Measurements from ENCODE around the gene CDH4. TPM values are rescaled to one million over a fixed set of nuclear protein-coding genes. Genes with fewer than 3 reads are reported as not detected.

Gene CDH4
- total RNA-seq, 4 donors from 2014 or later, result 0.13 to 0.38 (median 0.21) TPM; not detected in 1

DNA sequence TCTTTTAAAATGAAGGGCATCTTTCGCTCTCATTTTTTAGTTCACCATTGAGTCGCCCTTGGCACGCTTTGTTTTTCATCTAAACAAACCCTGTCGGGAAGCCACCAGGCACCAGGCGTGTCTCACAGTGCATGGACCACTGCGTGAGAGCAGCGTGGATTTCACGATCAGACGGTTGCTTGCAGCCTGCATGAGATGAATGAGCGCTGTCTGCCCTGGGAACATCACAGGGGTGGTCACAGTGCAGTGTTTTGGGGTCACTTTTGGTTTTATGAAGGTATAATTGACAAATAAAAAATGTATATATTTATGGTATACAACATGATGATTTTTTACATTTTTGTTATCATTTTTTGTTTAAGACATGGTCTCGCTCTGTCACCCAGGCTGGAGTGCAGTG lies 61.3 kb downstream of the CDH4 start:
- H3K4me1 ChIP-seq, result no peaks in the 10 kb centered on the region
- DNase-seq, result no peak
- 87 to 90% methylated on average over 11 of the region's 11 CpGs for WGBS, 2 donors
- no peak overlapping the region for H3K27ac ChIP-seq
- no peak overlapping the region for H3K4me3 ChIP-seq
- no peaks in the 10 kb centered on the region for H3K36me3 ChIP-seq
- peaks cover 0 to 40% (median 0%) of the 10 kb centered on the region in 4 donors for H3K27me3 ChIP-seq
- intact Hi-C loops (cut with DNase I), result no loop called here
- no peak for TF ChIP-seq POLR2A (IDR thresholded peaks at IDR 0.05)
- TF ChIP-seq, protein P1, sequence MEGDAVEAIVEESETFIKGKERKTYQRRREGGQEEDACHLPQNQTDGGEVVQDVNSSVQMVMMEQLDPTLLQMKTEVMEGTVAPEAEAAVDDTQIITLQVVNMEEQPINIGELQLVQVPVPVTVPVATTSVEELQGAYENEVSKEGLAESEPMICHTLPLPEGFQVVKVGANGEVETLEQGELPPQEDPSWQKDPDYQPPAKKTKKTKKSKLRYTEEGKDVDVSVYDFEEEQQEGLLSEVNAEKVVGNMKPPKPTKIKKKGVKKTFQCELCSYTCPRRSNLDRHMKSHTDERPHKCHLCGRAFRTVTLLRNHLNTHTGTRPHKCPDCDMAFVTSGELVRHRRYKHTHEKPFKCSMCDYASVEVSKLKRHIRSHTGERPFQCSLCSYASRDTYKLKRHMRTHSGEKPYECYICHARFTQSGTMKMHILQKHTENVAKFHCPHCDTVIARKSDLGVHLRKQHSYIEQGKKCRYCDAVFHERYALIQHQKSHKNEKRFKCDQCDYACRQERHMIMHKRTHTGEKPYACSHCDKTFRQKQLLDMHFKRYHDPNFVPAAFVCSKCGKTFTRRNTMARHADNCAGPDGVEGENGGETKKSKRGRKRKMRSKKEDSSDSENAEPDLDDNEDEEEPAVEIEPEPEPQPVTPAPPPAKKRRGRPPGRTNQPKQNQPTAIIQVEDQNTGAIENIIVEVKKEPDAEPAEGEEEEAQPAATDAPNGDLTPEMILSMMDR (IDR thresholded peaks at IDR 0.05), result no peak
- no peaks in the 10 kb centered on the region for H3K9me3 ChIP-seq

DNA sequence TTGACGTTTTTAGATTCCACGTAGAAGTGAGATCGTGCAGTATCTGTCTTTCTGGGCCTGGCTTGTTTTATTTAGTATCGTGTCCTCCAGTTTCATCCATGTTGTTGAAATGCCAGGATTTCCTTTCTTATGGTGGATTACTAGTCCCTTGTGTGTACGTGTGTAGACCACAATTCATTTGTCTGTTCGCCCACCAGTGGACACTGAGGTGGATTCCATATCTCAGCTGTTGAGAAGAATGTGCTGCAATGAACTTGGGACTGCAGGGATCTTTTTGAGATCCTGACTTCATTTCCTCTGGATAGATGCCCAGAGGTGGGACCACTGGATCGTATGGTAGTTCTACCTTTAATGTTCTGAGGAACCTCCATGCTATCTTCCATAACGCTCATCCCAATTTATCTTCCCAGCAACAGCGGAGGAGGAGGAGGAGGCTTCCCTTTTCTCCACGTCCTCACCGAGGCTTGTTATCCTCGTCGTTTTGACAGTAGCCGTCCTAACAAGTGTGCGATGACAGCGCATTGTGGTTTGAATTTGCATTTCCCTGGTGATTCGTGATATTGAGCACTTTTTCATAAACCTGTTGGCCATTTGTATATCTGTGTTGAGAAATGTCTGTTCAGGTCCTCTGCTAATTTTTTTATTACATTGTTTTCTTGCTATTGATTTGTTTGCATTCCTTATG lies 62.4 kb downstream of the CDH4 start:
- H3K4me1 ChIP-seq, result no peaks in the 10 kb centered on the region
- H3K9me3 ChIP-seq, result no peaks in the 10 kb centered on the region
- no peak for DNase-seq
- WGBS, 2 donors, result 57 to 70% methylated on average over 16 to 17 of the region's 17 CpGs
- H3K36me3 ChIP-seq, result no peaks in the 10 kb centered on the region
- TF ChIP-seq, protein P1 (IDR thresholded peaks at IDR 0.05), result no peak
- no peak for TF ChIP-seq POLR2A (IDR thresholded peaks at IDR 0.05)
- H3K4me3 ChIP-seq, result no peak overlapping the region
- H3K27me3 ChIP-seq, result peaks cover 0 to 40% (median 0%) of the 10 kb centered on the region in 4 donors
- H3K27ac ChIP-seq, result no peak overlapping the region
- intact Hi-C loops (cut with DNase I), result no loop called here

DNA sequence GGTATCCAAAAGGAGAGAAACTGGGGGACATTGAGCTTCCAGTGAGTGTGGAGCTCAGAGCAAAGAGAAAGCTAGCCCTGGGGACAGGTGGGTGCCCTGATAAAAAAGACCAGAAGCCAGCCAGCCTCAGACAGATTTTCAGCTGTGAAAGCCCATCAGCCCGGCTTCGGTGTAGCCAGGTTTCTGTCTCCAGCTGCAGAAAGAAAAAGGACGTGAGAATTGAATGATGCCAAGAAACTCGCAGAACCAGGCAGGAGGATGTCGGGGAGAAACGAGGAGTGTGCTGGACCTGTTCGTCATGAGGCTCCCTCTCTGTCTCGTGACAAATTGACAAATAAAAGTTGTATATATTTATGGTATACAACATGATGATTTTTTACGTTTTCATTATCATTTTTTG lies 63.3 kb downstream of the CDH4 start:
- no peaks in the 10 kb centered on the region for H3K9me3 ChIP-seq
- TF ChIP-seq, protein P1 (IDR thresholded peaks at IDR 0.05), result no peak
- TF ChIP-seq POLR2A (IDR thresholded peaks at IDR 0.05), result no peak
- no peak overlapping the region for H3K4me3 ChIP-seq
- intact Hi-C loops (cut with DNase I), result no loop called here
- H3K27me3 ChIP-seq, result peaks cover 0 to 40% (median 0%) of the 10 kb centered on the region in 4 donors
- no peak overlapping the region for H3K27ac ChIP-seq
- H3K36me3 ChIP-seq, result no peaks in the 10 kb centered on the region
- 52 to 70% methylated on average over 9 of the region's 9 CpGs for WGBS, 2 donors
- no peak for DNase-seq
- H3K4me1 ChIP-seq, result no peaks in the 10 kb centered on the region

DNA sequence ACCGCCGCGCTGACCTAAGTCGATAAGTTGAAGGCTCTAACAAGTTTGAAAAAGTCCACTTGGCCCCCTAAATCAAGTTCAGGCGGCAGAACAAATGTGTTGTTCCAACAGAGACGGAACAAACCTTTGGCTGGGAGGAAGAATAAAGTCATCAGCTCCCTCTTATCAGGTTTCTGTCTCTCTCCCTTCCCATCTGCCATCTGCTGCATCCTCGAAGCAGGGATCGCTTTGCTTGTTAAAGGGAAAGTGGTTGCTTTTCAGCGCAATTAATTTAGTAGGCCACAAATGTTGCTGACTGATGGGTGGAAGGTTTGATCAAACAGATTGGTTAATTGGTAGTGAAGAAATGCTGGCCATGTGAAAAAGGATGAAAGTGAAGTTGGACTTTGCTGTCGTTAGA lies 64.3 kb downstream of the CDH4 start:
- TF ChIP-seq, protein P1 (IDR thresholded peaks at IDR 0.05), result no peak
- TF ChIP-seq POLR2A (IDR thresholded peaks at IDR 0.05), result no peak
- Histone ChIP-seq H3K36me3 (no peaks in the 10 kb centered on the region), H3K9me3 (no peaks in the 10 kb centered on the region), H3K4me1 (no peaks in the 10 kb centered on the region), H3K27me3 (peaks cover 0 to 40% (median 0%) of the 10 kb centered on the region in 4 donors), H3K4me3 (no peak overlapping the region), H3K27ac (no peak overlapping the region)
- DNase-seq, result no peak
- WGBS, 2 donors, result 83 to 85% methylated on average over 10 of the region's 10 CpGs
- intact Hi-C loops (cut with DNase I), result no loop called here

DNA sequence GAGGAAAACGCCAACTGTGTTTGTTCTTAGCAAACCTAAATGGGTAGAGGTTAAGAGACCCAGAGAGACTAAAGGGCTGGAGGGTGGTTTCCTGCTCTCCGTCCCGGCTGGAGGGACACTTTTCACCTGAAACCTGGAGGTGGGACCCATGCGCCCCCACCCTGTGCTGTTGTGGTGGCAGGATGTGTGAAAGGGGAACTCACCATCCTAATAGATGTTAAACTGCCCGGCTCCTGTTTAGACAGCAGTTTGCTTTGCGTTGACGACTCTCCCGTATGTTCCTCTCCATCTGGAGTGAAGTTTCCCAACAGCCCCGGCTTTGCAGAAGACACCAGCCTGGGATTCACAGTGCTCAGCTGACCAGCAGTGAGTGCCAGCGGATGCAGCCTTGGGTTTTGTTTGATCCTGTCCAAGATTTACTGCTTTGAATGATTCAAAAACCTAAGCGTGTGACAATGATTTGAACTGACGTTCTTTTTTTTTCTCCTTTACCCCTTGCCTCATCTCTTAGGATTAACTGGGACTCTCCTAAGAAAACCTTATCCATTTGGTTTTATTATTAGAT lies 66.0 kb downstream of the CDH4 start:
- intact Hi-C loops (cut with DNase I), result no loop called here
- TF ChIP-seq POLR2A (IDR thresholded peaks at IDR 0.05), result no peak
- TF ChIP-seq, protein P1 (IDR thresholded peaks at IDR 0.05), result no peak
- Histone ChIP-seq H3K4me3 (no peak overlapping the region), H3K36me3 (no peaks in the 10 kb centered on the region), H3K27me3 (peaks cover 0 to 36% (median 0%) of the 10 kb centered on the region in 4 donors), H3K27ac (no peak overlapping the region), H3K9me3 (no peaks in the 10 kb centered on the region), H3K4me1 (no peaks in the 10 kb centered on the region)
- DNase-seq, result no peak
- WGBS, 2 donors, result 38 to 58% methylated on average over 8 to 11 of the region's 12 CpGs
